Fibroblast of lung (primary cell): ENCODE results near the gene SH2D3C. TPM values are rescaled to one million over a fixed set of nuclear protein-coding genes. Genes with fewer than 3 reads are reported as not detected.

Experiments
- DNase-seq, 2 donors: peaks; one replicate each; pipeline versions ENCODE4 v3.0.0 to v3.0.0-alpha.2; 2010; ENCODE audit warnings: low read depth in 2 of 2
- H2AFZ ChIP-seq: 2 replicates; pipeline ENCODE4 v1.5.1; 2012; ENCODE audit warnings: low read length, control low read depth, inconsistent platforms
- H3K27ac ChIP-seq: 2 replicates; pipeline ENCODE4 v1.5.1; 2011; ENCODE audit warnings: low read length, control low read depth; ENCODE audit not compliant: insufficient read depth
- H3K27me3 ChIP-seq: 2 replicates; pipeline ENCODE4 v1.5.1; 2011; ENCODE audit warnings: mild to moderate bottlenecking, low read length; ENCODE audit not compliant: control insufficient read depth, insufficient read depth
- H3K36me3 ChIP-seq: 2 replicates; pipeline ENCODE4 v1.5.1; 2011; ENCODE audit warnings: low read length; ENCODE audit not compliant: control insufficient read depth, insufficient read depth
- H3K4me1 ChIP-seq: 2 replicates; pipeline ENCODE4 v1.5.1; 2011; ENCODE audit warnings: low read length; ENCODE audit not compliant: control insufficient read depth, insufficient read depth; ENCODE audit errors: extremely low read depth
- H3K4me2 ChIP-seq: 2 replicates; pipeline ENCODE4 v1.5.1; 2011; ENCODE audit warnings: low read length, control low read depth; ENCODE audit not compliant: insufficient read depth; ENCODE audit errors: extremely low read depth
- H3K4me3 ChIP-seq, 4 experiments: fragments of 200-600 bp in 1 of 4; sonication (generic) in 1 of 4; replicated peaks in 1 of 4; 2 replicates each; pipeline ENCODE4 v1.5.1; 2011 to 2016; ENCODE audit warnings: low read length in 4 of 4, low read depth in 3 of 4, mild to moderate bottlenecking in 3 of 4, control low read depth in 2 of 4, inconsistent platforms in 1 of 4, mixed read lengths in 1 of 4; ENCODE audit not compliant: insufficient read depth in 1 of 4; ENCODE audit errors: control extremely low read depth in 1 of 4
- H3K79me2 ChIP-seq: 2 replicates; pipeline ENCODE4 v1.5.1; 2012; ENCODE audit warnings: mild to moderate bottlenecking, low read length, inconsistent platforms; ENCODE audit not compliant: control insufficient read depth, insufficient read depth
- H3K9ac ChIP-seq: 2 replicates; pipeline ENCODE4 v1.5.1; 2011; ENCODE audit warnings: mild to moderate bottlenecking, low read length, control low read depth; ENCODE audit not compliant: insufficient read depth
- H3K9me3 ChIP-seq: 2 replicates; pipeline ENCODE4 v1.5.1; 2012; ENCODE audit warnings: low read depth, low read length; ENCODE audit not compliant: control insufficient read depth, insufficient read depth
- H4K20me1 ChIP-seq: 2 replicates; pipeline ENCODE4 v1.5.1; 2011; ENCODE audit warnings: low read length; ENCODE audit not compliant: control insufficient read depth, insufficient read depth; ENCODE audit errors: extremely low read depth
- EZH2 ChIP-seq: IDR thresholded peaks from 2 replicates; pipeline ENCODE4 v1.5.1; 2012; ENCODE audit warnings: low read length, control low read depth, mild to moderate bottlenecking; ENCODE audit errors: missing control alignments
- polyA plus RNA-seq, 2 donors: library from polyadenylated mRNA; depleted of rRNA in 1 of 2; stranded (reverse) in 1 of 2; unstranded in 1 of 2; fragments of >200 nt; gene quantifications; 2 replicates each; pipeline ENCODE4 v1.2.1, GENCODE V29; 2011 to 2012; ENCODE audit warnings: missing spikeins in 1 of 2
- total RNA-seq: library from RNA; depleted of rRNA; stranded (reverse); fragments of >200 nt; gene quantifications from 2 replicates; pipeline ENCODE4 v1.2.1, GENCODE V29; 2014
- TF ChIP-seq, protein P1 (sequence below), 2 donors: IDR thresholded peaks in 1 of 2; conservative IDR thresholded peaks in 1 of 2; 1 replicate in 1 of 2; 2 replicates in 1 of 2; pipeline ENCODE4 v1.5.1; 2011 to 2012; ENCODE audit warnings: low read length in 2 of 2, control low read depth in 1 of 2, inconsistent platforms in 1 of 2, low read depth in 1 of 2, mild to moderate bottlenecking in 1 of 2

The SH2D3C gene
- total and polyA plus RNA-seq, 2 donors (not counting 1 experiment from before 2014, with no cell fraction given) = 1.2 TPM; not detected in 1

DNA sequence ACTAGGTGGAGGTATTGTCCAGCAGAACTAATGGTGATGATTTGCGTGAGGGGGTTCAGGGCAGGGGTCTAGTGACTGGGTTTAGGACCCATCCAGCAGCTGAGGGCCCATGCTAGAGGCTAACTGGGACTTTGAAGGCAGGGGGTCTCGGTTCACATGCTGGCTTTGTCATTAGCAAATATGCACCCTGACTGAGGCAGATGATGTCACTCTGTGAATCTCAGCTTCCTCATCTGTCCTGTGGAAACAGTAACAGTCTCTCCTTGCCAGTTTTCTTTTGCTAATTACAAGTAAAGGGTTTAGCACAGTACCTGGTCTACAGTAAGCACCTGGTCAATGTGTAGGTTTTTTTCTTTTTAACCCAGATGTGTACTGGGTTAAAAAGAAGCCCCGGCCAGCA lies 5.2 kb downstream of the SH2D3C start:
- no peaks in the 10 kb centered on the region for H3K36me3 ChIP-seq
- H3K4me3 ChIP-seq = no peak overlapping the region
- no peak overlapping the region for H2AFZ ChIP-seq
- TF ChIP-seq EZH2 = no peak
- TF ChIP-seq, protein P1, sequence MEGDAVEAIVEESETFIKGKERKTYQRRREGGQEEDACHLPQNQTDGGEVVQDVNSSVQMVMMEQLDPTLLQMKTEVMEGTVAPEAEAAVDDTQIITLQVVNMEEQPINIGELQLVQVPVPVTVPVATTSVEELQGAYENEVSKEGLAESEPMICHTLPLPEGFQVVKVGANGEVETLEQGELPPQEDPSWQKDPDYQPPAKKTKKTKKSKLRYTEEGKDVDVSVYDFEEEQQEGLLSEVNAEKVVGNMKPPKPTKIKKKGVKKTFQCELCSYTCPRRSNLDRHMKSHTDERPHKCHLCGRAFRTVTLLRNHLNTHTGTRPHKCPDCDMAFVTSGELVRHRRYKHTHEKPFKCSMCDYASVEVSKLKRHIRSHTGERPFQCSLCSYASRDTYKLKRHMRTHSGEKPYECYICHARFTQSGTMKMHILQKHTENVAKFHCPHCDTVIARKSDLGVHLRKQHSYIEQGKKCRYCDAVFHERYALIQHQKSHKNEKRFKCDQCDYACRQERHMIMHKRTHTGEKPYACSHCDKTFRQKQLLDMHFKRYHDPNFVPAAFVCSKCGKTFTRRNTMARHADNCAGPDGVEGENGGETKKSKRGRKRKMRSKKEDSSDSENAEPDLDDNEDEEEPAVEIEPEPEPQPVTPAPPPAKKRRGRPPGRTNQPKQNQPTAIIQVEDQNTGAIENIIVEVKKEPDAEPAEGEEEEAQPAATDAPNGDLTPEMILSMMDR (conservative IDR thresholded peaks at IDR 0.05 in 1 of 2, IDR thresholded peaks at IDR 0.05 in 1 of 2; ENCODE audit: low read depth in 1 of 2, low read length in 2 of 2) = no peak
- peaks cover 7% of the 10 kb centered on the region for H3K27me3 ChIP-seq
- H3K27ac ChIP-seq = no peak overlapping the region
- H3K9ac ChIP-seq = no peak overlapping the region
- peaks cover 2% of the 10 kb centered on the region for H3K4me1 ChIP-seq
- DNase-seq = no peak
- H3K4me2 ChIP-seq = no peak overlapping the region
- H4K20me1 ChIP-seq = no peaks in the 10 kb centered on the region
- no peaks in the 10 kb centered on the region for H3K79me2 ChIP-seq
- no peaks in the 10 kb centered on the region for H3K9me3 ChIP-seq

DNA sequence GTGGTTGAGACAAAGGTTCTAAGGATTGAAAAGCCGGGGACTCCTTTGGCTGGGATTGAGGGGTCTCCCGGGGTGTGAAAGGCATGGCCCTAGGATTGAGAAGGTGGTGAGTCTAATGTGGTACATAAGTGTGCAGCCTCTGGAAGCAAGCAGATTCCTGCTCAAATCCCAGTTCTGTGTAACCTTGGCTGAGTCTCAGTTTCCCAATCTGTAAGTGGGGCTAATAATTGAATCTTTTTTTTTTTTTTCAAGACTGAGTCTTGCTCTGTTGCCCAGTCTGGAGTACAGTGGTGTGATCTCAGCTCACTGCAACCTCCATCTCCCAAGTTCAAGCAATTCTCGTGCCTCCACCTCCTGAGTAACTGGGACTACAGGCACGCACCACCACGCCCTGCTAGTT lies 5.9 kb downstream of the SH2D3C start:
- no peak overlapping the region for H3K4me3 ChIP-seq
- no peak overlapping the region for H2AFZ ChIP-seq

DNA sequence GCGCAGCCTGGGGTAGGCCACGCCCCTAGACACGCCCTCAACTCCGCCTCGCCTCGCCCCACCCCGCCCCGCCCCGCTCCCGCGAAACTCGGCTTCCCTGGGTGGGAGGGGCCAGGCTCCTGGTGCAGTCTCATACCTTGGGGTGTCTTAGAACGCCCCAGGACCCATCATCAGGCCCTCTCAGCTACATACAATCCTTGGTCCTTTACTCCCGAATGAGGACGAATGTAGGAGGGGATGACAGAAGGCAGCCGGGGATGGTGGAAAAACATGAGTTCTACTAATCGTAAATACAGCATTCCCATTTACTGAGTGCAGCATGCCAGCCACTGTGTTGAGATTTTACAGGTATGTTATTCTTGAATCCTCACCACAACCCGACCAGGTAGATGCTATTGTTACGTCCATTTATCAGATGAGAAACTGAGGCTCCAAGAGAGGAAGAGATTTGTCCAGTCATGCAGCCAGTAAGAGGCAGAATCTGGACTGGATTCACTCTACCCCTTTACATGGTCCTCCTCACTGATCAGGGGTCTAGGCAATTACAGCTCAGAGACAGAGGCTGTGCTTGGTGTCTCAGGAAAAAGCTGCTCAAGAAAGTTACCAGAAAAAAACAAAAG lies 6.8 kb downstream of the SH2D3C start:
- H3K4me2 ChIP-seq = peak overlapping the region; percentile 66
- no peaks in the 10 kb centered on the region for H3K36me3 ChIP-seq
- H4K20me1 ChIP-seq = no peaks in the 10 kb centered on the region
- no peak overlapping the region for H3K27ac ChIP-seq
- no peak overlapping the region for H2AFZ ChIP-seq
- peaks cover 12% of the 10 kb centered on the region for H3K4me1 ChIP-seq
- H3K9ac ChIP-seq = no peak overlapping the region
- peaks cover 7% of the 10 kb centered on the region for H3K27me3 ChIP-seq
- H3K79me2 ChIP-seq = no peaks in the 10 kb centered on the region
- H3K4me3 ChIP-seq = peak overlapping the region in 2 of 4 experiments; percentile 29 to 37
- no peaks in the 10 kb centered on the region for H3K9me3 ChIP-seq
- no peak for DNase-seq
- TF ChIP-seq, protein P1 (conservative IDR thresholded peaks at IDR 0.05 in 1 of 2, IDR thresholded peaks at IDR 0.05 in 1 of 2; ENCODE audit: low read depth in 1 of 2, low read length in 2 of 2) = no peak
- no peak for TF ChIP-seq EZH2

More for the DNA sequence above, 5.9 kb downstream of the SH2D3C start:
- DNase-seq = no peak
- no peak overlapping the region for H3K9ac ChIP-seq
- TF ChIP-seq, protein P1 (conservative IDR thresholded peaks at IDR 0.05 in 1 of 2, IDR thresholded peaks at IDR 0.05 in 1 of 2; ENCODE audit: low read depth in 1 of 2, low read length in 2 of 2) = no peak
- no peak for TF ChIP-seq EZH2
- no peak overlapping the region for H3K27ac ChIP-seq
- H3K9me3 ChIP-seq = no peaks in the 10 kb centered on the region
- H3K36me3 ChIP-seq = no peaks in the 10 kb centered on the region
- H3K4me1 ChIP-seq = peaks cover 7% of the 10 kb centered on the region
- no peak overlapping the region for H3K4me2 ChIP-seq
- H3K79me2 ChIP-seq = no peaks in the 10 kb centered on the region
- peaks cover 7% of the 10 kb centered on the region for H3K27me3 ChIP-seq
- no peaks in the 10 kb centered on the region for H4K20me1 ChIP-seq
